ENCODE results near the gene ATF3.
"Not testable (repeated sequence)": the region's sequence is repeated elsewhere in the genome, so short reads cannot be mapped to it uniquely, and the experiment has no call there.

ATF3 gene

DNA sequence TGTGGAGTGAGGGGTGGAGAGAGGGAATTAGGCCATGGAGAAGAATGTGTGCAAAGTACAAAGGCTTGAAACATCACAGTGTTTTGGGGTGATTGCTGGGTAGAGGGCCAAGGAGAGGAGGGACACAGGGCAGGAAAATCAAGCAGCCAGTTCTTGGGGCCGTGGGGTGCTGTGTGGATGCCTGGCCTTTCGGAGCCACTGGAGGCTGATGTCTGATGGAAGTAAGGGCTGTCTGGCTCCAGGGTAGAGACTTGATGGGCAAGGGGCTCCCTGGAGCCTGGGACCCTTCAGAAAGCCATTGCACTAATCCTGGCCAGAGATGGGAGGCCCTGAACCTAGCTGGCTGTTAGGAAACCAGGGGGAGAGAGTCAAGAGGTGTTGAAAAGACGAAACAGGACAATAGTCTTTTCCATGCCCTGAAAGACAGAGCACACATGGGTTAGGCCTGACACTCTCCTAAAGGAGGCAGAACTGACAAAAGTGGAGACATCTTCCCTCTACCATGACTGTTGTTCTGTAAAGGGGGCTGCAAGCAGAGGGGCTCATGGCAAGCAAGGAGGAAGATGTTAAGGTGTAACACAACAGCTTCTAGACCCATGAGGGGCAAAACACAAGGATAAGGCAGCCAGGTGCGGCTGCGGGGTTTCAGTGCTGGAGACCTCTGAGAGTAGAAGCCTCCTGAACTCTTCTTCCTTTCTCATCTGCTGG lies 21.0 kb downstream of the ATF3 start:
- DNase-seq = no peak

DNA sequence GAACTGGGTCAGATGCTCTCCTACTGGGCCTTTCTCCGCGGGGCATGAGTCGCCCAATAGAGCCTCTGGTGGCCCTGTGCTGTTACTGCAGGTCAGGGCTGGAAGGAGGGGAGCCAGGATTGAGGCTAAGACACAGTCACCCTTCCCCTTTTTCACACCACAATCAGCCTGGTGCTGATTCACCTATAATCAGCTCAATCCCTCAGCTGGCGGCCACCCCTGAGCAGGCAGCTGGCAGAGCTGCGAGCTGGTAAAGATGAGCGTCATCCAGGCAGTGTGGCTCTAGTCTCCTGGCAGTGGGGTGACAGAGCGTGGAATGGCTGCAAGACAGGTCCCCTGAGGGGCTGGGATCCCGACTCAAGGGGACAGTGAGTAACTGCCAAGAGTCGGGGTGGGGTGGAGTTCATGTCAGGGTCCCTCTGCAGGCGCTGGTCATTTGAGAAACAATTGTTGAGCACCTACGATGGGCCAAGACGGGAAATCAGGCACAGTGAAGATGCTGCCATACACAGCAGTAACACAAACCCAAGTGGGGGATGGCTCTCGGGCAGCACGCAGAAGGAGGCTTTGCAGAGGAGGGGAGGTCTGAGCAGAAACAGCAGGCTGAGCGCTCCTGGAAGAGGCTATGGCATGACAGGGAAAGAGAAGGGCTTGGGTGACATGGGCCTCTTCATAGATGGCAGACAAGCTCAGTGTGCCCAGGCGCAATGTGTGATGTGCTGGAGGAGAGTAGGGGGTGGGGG lies 21.8 kb downstream of the ATF3 start:
- DNase-seq = peak; percentile 71

DNA sequence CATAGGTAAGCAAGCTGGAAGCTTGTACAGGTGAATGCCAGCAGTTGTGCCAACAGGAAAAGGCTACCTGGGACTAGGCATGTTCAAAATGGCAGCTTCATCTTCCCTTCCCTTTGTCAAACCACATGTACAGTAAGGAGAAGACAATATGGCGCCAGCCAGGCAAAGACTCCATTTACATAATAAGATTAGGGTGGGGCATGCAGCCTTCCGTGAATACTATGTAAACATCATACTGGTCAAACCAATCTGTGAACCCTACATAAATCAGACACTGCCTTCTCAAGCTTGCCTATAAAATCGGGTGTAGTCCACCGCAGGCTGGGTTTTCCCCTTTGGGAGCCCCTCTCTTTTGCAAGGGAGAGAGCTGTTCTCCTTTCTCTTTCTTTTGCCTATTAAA lies 24.6 kb downstream of the ATF3 start:
- no peak for DNase-seq

DNA sequence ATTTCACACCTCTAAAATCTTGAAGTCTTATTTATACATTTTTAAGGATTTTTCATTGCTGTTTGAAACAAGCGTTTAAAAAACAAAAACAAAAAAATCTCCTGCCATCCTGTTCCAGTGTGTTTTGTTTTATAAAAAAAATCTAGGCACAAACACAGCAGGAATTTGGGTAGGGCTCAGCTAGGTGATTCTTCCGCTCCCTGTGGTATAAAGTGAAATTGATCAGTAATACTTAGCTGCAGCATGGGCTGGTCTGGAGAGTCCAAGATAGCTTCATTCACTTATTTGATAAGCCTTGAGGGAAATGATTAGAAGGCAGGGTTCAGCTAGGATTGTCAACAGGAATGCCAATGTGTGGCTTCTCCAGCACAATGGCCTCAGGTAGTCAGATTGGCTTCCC lies 25.7 kb downstream of the ATF3 start:
- no peak for DNase-seq

DNA sequence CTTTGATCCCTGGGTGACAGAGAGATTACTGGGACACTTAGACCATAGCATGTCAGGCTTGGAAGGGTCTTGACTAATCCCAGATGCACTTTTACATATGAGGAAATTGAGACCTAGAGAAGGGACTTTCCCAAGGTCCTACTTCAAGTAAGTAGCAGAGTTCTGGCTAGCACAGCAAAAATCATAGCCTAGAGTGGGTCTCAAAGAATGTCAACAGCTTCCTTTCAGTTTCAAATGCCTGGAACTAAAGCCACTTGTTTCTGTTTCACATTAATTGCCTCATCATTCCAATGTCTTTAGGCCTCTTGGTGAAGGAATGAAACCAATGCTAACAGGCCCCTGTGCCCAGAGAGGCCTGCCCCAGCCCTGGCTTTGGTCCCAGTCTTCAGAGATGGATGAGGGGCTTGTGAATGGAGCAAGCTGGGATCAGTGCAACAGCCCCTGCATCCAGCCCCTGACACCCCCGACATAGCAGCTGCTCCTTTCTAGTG lies 26.6 kb downstream of the ATF3 start:
- no peak for DNase-seq

DNA sequence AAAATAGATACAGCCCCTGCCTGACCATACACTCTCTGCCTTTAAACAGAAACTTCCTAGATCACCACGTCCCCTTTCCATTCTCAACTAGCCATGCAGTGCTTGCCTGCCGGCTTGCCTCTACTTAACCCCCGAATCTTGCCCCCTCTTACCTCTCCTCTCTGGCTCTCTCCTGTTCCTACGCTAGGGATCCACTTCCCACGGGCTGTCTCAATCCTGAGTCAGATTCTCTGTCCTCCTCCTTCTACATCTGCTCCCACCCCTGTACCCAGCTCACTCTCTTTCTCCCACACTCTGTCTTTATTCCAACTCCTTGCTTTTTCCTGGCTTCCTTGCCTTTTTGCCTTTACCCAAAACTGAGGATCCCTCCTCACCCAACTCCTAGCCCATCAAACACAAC lies 29.3 kb downstream of the ATF3 start:
- DNase-seq = no peak

DNA sequence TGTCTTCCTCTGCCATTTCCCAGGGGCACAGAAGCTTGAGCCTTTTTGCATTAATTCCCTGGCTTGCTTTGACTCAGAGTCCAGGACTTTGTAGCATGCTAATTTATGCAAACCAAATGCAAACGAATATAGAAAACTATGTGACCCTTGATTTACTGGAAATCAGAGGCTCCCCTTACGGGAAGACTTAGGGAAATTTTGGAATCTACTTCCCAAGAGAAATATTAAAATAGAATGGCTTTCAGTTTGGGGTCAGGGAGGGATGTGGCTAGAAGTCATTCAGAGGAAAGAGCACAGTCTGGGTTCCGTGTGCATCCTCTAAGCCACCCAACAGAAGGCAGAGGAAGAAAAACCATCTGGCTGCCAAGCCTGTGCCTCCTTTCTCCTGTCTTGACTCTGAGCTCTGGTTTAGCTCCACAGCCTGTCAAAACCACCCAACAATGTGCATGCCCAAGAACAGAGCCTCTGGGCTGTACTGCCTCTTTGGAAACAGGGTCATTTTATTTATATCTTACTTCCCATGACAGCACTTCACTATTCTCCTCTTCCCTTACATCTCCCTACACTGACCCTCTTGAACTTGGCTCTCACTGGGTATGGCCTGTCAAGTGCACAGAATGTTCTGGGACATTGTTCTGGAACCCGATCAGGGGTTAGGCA lies 30.1 kb downstream of the ATF3 start:
- DNase-seq = no peak

DNA sequence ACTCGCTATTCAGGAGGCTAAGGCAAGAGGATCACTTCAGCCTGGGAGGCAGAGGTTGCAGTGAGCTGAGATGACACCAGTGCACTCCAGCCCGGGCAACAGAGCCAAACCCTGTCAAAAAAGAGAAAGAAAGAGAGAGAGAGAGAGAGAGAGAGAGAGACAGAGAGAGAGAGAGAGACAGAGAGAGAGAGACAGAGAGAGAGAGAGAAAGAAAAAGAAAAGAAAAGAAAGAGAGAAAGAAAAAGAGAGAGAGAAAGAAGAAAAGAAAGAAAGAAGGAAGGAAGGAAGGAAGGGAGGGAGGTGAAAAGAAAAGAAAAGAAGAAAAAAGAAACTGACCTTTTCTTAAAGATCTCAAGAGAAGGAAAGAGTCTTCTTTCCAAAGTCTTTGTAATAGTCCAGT lies 31.0 kb downstream of the ATF3 start:
- DNase-seq = not testable (repeated sequence)

DNA sequence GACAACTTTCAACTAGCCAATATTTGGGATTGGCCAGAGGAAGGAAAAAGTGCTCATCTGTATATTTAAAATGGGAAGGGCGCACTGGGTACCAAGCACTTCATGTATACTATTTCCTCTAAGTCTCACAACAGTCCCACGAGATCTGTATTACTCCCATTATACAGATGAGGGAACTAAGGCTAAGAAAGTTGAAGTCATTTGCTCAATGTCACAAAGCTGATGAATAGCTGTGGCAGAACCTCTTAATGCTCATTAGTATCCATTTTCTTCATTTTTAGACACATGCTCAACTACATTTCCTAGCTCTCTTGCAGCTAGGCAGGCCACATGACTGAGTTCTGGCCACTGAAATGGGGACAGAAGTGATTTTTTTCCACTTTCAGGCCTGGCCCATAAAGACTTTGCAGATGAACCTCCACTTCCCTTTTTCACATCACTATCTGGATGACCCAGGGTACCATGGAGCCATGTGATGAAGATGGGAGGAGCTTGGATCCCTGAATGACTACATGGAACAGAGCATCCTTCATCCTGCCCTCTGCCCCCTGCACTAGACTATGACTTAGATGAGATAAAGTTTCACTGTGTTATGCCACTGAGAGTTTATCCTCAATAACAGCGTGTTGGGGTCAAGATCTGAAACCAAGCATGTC lies 31.8 kb downstream of the ATF3 start:
- DNase-seq = no peak

DNA sequence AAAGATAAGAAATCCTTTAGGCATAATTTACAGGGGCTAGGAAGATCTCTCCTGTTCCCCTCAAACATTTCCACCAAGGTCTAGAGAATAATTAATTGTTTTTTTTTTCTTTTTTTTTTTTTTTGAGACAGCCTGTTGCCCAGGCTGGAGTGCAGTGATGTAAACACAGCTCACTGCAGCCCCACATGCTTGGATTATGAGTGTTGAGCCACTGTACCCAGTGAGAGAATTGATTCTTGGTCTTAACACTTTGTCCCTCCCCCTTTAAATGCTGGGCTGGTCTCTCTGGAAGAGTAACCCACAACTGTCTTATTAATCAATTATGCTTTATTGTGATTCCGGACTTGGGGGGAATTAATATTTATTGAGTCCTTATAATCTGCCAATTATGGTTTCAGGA lies 33.4 kb downstream of the ATF3 start:
- DNase-seq = no peak

DNA sequence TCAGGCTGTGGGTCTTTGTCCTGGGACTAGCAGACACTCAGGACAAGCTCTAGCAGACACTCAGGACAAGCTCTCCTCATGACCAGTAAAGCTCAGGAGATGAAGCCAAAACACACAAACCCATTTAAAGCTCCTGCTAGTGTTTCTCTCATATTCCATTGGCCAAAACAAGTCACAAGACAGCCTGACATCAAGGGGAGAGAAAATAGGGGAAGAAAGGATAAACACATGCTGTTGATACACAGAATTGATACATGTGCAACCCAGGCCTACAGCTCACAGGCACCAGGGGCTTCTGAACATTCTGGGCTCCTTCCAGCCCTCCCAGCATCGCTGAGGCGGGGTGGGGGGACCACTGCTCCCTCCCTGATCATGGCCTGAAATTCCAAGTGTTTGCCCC lies 35.3 kb downstream of the ATF3 start:
- DNase-seq = no peak

DNA sequence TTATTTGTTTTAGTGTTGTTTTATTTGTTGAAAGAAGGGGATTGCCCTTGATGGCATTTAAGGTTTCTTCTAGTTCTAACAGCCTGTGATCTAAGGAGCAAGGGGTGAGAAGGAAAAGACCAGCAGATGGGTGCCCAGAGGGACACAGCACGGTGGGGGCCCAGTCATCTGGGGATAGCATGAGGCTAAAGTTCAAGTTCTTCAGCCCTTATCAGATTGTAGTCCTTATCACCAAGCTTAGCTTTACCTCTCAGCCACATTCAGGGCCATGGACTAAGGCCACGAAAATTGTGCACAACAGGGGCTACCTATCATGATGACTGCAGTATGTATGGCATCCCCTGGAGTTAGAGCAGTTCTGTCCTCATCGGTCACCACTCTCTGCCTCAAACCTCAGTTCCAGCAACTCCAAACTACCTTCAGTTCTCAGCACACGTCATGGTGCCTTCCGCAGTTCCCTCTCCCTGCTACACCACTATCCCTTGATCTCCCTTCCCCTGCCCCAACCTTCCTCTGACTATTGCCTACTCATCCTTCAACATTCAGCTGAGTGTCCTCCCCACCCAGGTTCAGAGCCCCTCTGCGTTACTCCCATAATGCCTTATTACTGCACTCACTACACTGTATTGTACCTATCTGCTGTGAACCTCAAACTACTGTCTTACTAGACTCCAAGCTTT lies 36.4 kb downstream of the ATF3 start:
- no peak for DNase-seq

DNA sequence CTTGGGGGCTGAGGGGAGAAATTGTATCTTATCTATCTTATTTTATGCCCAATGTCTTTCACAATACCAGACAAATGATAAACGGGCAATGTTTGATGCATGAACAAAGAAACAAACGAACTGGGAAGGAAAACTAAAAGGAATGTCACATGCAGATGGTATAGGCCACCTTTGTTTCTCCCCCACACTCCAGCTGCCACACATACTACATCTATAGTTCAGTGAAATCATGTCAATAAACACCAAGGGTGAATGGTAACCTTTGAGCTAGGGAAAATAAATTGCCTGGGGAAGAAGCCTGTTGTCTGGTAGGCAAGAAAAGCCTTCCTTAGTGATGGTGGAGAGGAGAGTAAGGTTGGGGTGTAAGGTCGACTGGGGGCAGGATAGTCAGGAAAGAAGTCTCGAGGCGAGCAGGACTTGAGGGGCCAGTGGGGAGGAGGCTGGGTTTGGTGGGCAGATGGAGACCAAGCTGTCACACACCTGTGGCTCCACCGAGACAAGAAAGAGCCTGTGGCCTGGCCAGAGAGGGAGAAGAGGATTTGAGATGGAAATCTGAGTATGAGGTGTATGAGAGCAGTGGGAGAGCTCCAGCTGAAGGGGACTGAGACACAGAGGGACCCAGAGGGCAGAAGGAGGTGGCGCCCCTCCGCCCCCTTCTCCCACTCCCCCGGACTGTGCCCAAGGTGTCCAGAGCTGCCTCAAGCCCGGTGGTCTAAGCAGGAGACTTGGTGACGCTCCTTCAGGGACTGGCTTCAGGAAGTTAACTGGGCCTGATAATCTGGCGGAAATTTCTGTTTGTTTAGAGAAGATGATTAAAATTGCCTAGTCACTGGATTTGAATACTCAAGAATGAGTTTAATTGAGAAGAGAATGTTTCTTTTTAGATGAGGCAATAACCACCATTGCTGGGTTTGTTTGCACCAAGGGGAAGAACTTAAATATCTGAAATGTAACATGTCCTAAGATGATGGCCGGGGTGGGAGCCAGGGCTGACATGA lies 37.3 kb downstream of the ATF3 start:
- no peak for DNase-seq

DNA sequence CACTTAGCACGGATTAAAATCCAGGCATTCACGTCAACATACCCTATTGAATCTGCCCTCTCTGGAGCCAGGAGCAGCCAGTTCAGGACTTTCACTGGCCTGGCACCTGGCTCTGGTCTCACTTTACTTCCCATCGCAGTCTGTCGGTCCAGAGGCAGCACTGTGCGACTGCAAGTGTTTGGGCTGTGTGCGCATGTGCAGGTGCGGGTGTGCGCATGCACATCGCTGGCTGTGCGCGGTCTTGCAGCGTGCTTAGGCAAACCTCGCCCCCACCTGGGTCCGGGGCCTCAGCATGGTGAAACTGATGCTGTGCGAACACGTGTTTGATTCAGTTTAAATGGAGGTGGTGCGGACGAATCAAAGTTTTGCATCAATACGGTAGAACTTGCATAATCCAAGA lies 38.0 kb downstream of the ATF3 start:
- no peak for DNase-seq

DNA sequence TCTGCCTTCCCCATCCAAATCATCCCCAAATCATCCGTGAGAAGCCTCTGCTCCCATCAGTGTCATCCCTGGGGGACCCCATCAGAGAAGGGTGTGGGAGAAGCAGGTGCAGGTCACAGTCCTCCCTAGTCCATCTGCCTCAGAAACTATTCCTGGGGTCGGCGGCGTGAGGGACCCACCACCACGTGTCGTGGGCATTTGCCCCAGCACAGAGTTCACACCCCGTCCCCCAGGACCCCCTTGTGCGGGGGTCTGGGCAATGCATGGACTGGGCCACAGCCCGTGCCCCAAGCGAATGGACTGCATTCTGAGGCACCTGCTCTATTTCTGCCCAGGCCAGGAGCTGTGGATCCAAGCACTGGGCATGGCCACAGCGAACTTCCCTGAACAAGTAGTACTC lies 38.4 kb downstream of the ATF3 start:
- DNase-seq = no peak

DNA sequence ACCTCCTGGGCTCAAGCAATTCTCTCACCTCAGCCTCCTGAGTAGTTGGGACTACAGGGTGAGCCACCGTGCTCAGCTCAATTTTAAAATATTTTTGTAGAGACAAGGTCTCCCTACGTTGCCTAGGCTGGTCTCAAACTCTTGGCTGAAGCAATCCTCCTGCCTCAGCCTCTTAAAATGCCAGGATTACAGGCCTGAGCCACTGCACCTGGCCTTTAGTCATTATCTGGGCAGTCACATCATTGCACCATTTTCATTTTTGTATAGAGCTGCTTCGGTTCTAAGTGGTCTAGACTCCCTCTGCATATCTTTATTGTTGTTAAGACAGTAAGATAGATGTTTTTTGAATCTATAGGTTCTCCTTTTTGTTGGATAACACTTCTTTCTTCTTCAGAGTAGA lies 39.9 kb downstream of the ATF3 start:
- DNase-seq = no peak

DNA sequence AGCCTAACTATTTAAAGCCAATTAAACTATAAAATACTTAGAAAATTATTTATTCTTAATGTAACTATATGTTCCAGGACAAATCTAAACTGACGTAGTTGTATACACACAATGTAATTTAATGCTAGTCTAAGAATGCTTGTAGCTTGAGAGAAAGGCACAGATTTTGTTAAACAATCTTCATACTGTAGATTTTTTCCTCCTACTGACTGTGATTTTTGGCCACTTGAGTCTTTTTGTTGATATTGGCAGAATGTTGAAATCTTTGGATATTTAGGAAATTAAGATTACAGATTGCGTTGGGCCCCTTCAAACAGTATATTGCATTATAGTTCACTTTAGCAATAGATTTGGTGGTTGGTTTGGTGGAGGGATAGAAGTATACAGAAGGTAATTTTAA lies 40.5 kb downstream of the ATF3 start:
- no peak for DNase-seq

DNA sequence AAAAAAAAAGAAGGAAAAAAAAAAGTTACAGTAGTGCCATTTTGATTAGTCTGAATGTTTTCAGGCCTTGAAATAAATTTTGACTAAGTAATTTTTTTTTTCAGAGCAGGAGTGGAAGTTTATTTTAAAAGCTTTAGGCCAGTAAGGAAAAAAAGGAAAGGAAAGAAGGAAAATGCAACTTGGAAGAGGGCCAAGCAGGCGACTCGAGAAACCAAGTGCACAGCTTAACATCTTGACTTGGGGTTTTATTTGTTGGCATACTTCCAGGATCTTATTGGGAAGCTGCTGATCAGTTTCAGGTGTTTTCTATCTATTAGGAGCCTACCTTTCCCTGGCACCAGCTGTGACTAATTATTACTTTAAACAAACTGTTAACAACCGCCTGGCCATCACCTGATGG lies 41.7 kb downstream of the ATF3 start:
- DNase-seq = no peak

DNA sequence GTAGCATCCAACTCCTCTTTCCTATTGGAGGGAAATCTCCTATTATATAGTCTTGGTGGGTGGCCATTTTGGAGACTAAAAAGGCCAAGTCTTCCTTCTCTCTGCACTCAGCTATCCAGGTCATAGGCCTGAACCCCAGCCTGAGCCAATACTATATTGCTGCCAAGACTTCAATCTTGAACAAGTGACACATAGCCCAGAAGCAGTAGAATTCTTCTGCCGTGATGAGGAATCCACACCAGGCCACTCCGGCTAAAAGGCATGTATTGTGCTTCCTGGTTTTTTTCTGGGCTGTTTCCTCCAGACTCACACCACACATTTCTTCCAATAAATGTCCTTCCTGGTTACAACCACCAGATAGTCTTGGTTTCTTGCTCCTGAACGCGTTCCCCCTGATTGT lies 43.0 kb downstream of the ATF3 start:
- DNase-seq = no peak

DNA sequence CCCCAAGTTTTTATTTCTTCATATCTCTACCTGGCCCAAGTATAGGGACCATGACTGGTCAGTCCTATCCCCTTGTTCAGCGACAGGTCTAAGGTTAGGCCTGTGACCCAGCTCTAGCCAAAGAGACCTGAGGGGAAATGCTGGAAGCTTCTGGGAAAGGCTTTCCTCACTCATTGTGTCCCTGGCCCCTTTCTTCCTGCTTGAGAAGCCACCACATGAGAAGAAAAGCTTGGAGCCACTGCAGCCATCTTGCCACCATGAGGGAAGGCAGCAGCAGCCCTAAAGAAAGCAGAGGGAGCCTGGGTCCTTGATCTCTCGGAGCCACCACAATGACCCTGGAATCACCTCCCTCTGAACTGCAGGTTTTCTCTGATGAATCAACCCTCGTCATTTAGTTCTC lies 43.4 kb downstream of the ATF3 start:
- no peak for DNase-seq

DNA sequence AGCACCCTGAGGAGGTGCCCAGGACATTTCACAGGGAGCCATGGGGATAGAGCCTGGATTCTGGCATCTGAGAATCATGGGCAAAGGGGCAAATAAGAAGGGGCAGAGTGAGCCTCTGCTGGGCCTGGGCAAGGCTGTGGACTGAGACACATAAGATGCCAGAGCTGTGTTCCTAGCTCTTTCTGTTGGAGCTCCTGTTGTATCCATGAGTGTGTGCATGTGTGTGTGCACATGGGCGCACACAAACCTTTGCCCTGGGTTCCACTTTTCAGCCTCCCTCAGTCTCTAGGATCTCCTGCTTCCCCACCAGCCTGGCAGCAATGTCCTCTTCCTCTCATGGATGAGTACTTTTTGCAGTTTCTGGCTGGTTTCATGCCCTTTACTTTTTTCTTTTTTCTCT lies 44.0 kb downstream of the ATF3 start:
- DNase-seq = no peak

All from CD4-positive, alpha-beta T cell treated with Interleukin-6 for 4 hours (primary cell).